UCSD-AML1 (cell line): ENCODE data around the gene BCAP31.

Source experiments
- DNase-seq: peaks from one replicate; lab custom pipeline; 2025; ENCODE audit not compliant: unreplicated experiment; lab: John Stamatoyannopoulos, UW

Gene BCAP31

DNA sequence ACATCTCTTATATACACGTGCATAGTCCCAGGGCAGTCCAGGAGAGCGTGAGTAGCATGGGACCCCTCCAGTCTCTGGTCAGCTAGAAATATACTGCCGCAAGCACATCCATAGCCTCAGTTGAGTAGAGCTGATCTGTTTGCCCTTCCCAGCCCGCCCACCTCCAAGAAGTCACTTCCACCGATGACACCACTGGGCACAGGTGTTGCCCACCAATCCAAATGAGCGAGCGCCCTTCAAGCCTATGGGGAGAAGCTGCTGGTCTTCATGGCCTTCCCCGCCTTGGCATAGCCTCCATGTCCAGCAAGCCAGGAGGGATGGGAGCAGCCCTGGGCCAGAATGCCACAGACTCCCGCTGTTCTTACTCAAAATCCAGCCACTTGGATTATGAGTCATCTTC, 67.0 kb downstream of the BCAP31 start:
- DNase-seq = no peak

DNA sequence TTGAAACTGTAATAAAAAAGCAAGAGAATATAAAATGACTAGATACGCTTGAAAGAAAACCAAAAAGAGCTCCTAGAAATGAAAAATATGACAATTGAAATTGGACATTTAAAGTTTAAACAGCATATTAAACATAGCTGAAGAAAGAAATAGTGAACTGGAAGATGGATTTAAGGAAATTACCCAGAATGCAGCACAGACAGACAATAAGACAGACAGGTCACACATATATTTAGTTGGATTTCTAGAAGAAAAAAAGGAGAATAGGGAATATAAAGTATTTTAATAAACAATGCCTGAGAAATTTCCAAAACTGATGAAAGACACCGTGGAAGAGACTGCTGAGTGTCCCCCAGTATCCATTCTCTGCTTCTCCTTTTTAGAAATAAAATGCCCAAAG, 70.6 kb downstream of the BCAP31 start:
- DNase-seq = no peak

DNA sequence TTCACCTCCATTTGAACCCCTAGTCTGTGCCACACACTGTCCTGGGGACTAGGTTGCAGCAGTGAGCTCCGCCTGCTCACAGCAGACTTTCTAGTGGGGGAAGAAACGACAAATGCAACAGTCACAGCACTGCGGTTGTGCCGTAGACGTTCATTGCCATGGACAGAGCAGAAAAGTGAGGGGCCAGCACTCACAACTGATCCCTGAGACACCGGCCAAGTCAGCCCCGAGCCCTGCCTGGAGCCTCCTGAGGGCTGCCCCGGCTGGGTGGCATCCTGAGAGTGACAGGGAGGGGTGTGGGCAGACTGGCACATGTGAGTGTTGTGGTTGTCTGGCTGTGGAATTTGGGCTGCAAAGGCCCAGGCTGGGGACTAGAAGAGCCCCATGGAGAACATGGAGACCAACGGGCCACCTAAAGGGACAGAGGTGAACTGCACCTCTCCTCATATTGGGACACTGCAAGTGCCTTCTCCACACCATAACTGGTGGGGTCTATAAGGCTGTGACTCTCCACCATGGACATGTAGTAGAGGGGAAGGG, 72.6 kb downstream of the BCAP31 start:
- peak; percentile 26 for DNase-seq

DNA sequence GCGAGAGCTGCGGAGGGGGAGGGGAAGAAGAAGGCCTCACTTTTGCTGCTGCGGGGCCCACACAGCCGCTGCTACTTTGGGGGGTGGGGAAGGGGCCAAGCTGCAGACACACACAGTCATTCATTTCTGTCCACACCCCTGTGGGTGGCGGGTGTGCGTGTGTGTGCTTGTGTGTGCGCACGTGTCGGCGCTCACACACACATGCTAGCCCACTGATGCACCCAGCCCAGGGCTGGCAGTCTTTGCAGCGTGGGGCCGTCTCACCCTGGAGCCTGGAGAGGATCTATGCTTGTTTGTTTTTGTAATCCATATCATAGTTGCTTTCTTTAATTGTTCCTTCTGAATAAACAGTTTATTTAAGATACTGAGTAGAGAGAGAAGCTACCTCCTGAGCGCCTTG, 73.2 kb downstream of the BCAP31 start:
- DNase-seq = no peak
